ENCODE measurements around the gene C1orf105. TPM values are rescaled to one million over a fixed set of nuclear protein-coding genes. Genes with fewer than 3 reads are reported as not detected.

Gene C1orf105
- total RNA-seq, 1 experiment from 2014 or later = not detected

Other genes starting within 250 kb of the C1orf105 start
- gene PIGC, start 23.4 kb downstream of the C1orf105 start, total RNA-seq (2014; rRNA removed; shearing (Covaris generic)) = 21.5 and 21.9 TPM in 2 replicates
- gene SUCO, start 112.5 kb downstream of the C1orf105 start, total RNA-seq (2014; rRNA removed; shearing (Covaris generic)) = 14.0 and 16.2 TPM in 2 replicates
- not detected in 2 replicates for gene FASLG, start 238.4 kb downstream of the C1orf105 start, total RNA-seq (2014; rRNA removed; shearing (Covaris generic))

All from HT1080 (cell line).